H1 (cell line): ENCODE results near the gene ATP2B3. TPM values are rescaled to one million over a fixed set of nuclear protein-coding genes. Genes with fewer than 3 reads are reported as not detected.

ENCODE experiments used
- CTCF ChIA-PET: fragments of 300-600 bp; sonication (Branson Sonifier 250); formaldehyde crosslinking; loops from one replicate; lab custom pipeline; 2021; ENCODE audit not compliant: partially characterized antibody; lab: Charles Lee
- POLR2A ChIA-PET: fragments of 300-600 bp; sonication (Branson Sonifier 250); formaldehyde crosslinking; loops from one replicate; lab custom pipeline; 2021; ENCODE audit warnings: inconsistent platforms; ENCODE audit not compliant: partially characterized antibody; lab: Charles Lee
- DNase-seq, 2 experiments: peaks; one replicate each; pipeline versions ENCODE4 v3.0.0 to v3.0.0-alpha.2; 2010 to 2022; ENCODE audit warnings: low spot score in 2 of 2, low read depth in 1 of 2, mixed read lengths in 1 of 2
- FAIRE-seq: peaks from 2 replicates; lab custom pipeline; 2011; peaks lifted over from hg19 to GRCh38; lab: Jason Lieb, UNC
- H2AFZ ChIP-seq: 2 replicates; pipeline ENCODE4 v1.8.1; 2012; ENCODE audit warnings: low read length, inconsistent platforms
- H2AK5ac ChIP-seq: 2 replicates; pipeline ENCODE4 v1.6.1; 2013; ENCODE audit warnings: low read depth, low read length
- H2BK120ac ChIP-seq: replicated peaks from 2 replicates; pipeline ENCODE3; 2013; ENCODE audit warnings: low read depth, low read length, inconsistent platforms
- H2BK12ac ChIP-seq: 2 replicates; pipeline ENCODE4 v1.6.1; 2013; ENCODE audit warnings: low read depth, low read length
- H2BK15ac ChIP-seq: 2 replicates; pipeline ENCODE4 v1.6.1; 2013; ENCODE audit warnings: low read length
- H2BK20ac ChIP-seq: 2 replicates; pipeline ENCODE4 v1.6.1; 2013; ENCODE audit warnings: low read length
- H2BK5ac ChIP-seq: 2 replicates; pipeline ENCODE4 v1.6.1; 2013; ENCODE audit warnings: low read depth, low read length
- H3K14ac ChIP-seq: 2 replicates; pipeline ENCODE4 v1.6.1; 2013; ENCODE audit warnings: inconsistent platforms; ENCODE audit not compliant: insufficient read length
- H3K18ac ChIP-seq: 2 replicates; pipeline ENCODE4 v1.6.1; 2013; ENCODE audit warnings: low read length; ENCODE audit errors: extremely low read depth
- H3K23ac ChIP-seq: 2 replicates; pipeline ENCODE4 v1.6.1; 2013; ENCODE audit warnings: inconsistent platforms; ENCODE audit not compliant: insufficient read length
- H3K23me2 ChIP-seq: 2 replicates; pipeline ENCODE4 v1.6.1; 2013; ENCODE audit warnings: low read depth, low read length
- H3K27ac ChIP-seq: 2 replicates; pipeline ENCODE4 v1.6.1; 2011; ENCODE audit warnings: low read depth, low read length, inconsistent platforms
- H3K27me3 ChIP-seq, 4 experiments: replicated peaks in 1 of 4; 1 replicate in 1 of 4; 2 replicates in 3 of 4; pipeline versions ENCODE4 v1.6.1 to v1.8.1; 2011 to 2013; ENCODE audit warnings: low read length in 3 of 4, mild to moderate bottlenecking in 3 of 4, inconsistent platforms in 2 of 4, mixed read lengths in 2 of 4, moderate library complexity in 1 of 4; ENCODE audit not compliant: control insufficient read depth in 3 of 4, insufficient read depth in 3 of 4; ENCODE audit errors: extremely low read depth in 1 of 4
- H3K36me3 ChIP-seq, 4 experiments: 2 replicates each; pipeline versions ENCODE4 v1.6.1 to v1.8.1; 2011 to 2013; ENCODE audit warnings: mild to moderate bottlenecking in 4 of 4, low read length in 3 of 4, moderate library complexity in 2 of 4, control low read depth in 1 of 4, inconsistent platforms in 1 of 4; ENCODE audit not compliant: insufficient read depth in 4 of 4, control insufficient read depth in 2 of 4
- H3K4ac ChIP-seq: replicated peaks from 2 replicates; pipeline ENCODE3; 2013; ENCODE audit warnings: low read length, low read depth, mixed read lengths, inconsistent platforms; ENCODE audit not compliant: insufficient read length
- H3K4me1 ChIP-seq, 4 experiments: replicated peaks in 1 of 4; 1 replicate in 1 of 4; 2 replicates in 3 of 4; pipeline versions ENCODE4 v1.6.1 to v1.8.1; 2011 to 2013; ENCODE audit warnings: low read length in 3 of 4, inconsistent platforms in 2 of 4, mixed read lengths in 1 of 4; ENCODE audit not compliant: insufficient read depth in 4 of 4, control insufficient read depth in 3 of 4
- H3K4me2 ChIP-seq, 2 experiments: 2 replicates each; pipeline versions ENCODE4 v1.6.1 to v1.8.1; 2011 to 2013; ENCODE audit warnings: low read depth in 2 of 2, low read length in 2 of 2, control low read depth in 1 of 2, inconsistent platforms in 1 of 2, mild to moderate bottlenecking in 1 of 2; ENCODE audit not compliant: insufficient read depth in 1 of 2
- H3K4me3 ChIP-seq, 4 experiments: fragments of 200-600, 300-600 bp in 1 of 4; sonication (generic), shearing (Covaris generic), sonication (Bioruptor Twin) in 1 of 4; 2 replicates each; pipeline versions ENCODE4 v1.5.1 to v1.8.1; 2011 to 2016; ENCODE audit warnings: low read length in 4 of 4, low read depth in 3 of 4, control low read depth in 2 of 4, inconsistent platforms in 2 of 4, mild to moderate bottlenecking in 2 of 4, mixed read lengths in 1 of 4, moderate library complexity in 1 of 4; ENCODE audit not compliant: insufficient read depth in 2 of 4; ENCODE audit errors: extremely low read depth in 1 of 4
- H3K56ac ChIP-seq: replicated peaks from 2 replicates; pipeline ENCODE3; 2013; ENCODE audit warnings: low read depth, mild to moderate bottlenecking, mixed read lengths, low read length, inconsistent platforms; ENCODE audit not compliant: insufficient read length
- H3K79me1 ChIP-seq: 2 replicates; pipeline ENCODE4 v1.6.1; 2013; ENCODE audit warnings: low read depth, low read length, control low read depth
- H3K79me2 ChIP-seq, 2 experiments: 2 replicates each; pipeline versions ENCODE4 v1.6.1 to v1.8.1; 2012 to 2013; ENCODE audit warnings: low read length in 2 of 2, mild to moderate bottlenecking in 2 of 2, inconsistent platforms in 1 of 2; ENCODE audit not compliant: insufficient read depth in 2 of 2, control insufficient read depth in 1 of 2
- H3K9ac ChIP-seq, 4 experiments: replicated peaks in 1 of 4; 1 replicate in 1 of 4; 2 replicates in 3 of 4; pipeline versions ENCODE4 v1.6.1 to v1.8.1; 2011 to 2013; ENCODE audit warnings: low read depth in 3 of 4, low read length in 3 of 4, control low read depth in 2 of 4, mild to moderate bottlenecking in 2 of 4, moderate library complexity in 2 of 4, inconsistent platforms in 1 of 4; ENCODE audit errors: extremely low read depth in 1 of 4
- H3K9me3 ChIP-seq, 2 experiments: 2 replicates each; pipeline versions ENCODE4 v1.6.1 to v1.8.1; 2012 to 2013; ENCODE audit warnings: mild to moderate bottlenecking in 2 of 2, moderate library complexity in 2 of 2, control low read depth in 1 of 2, inconsistent platforms in 1 of 2, low read depth in 1 of 2, low read length in 1 of 2, mixed read lengths in 1 of 2; ENCODE audit not compliant: insufficient read depth in 2 of 2
- H4K20me1 ChIP-seq, 2 experiments: replicated peaks in 1 of 2; 2 replicates each; pipeline versions ENCODE3 to v1.8.1; 2011 to 2013; ENCODE audit warnings: inconsistent platforms in 2 of 2, low read length in 2 of 2, mild to moderate bottlenecking in 1 of 2; ENCODE audit not compliant: insufficient read depth in 2 of 2, control insufficient read depth in 1 of 2
- H4K5ac ChIP-seq: 2 replicates; pipeline ENCODE4 v1.6.1; 2013; ENCODE audit warnings: low read length, low read depth, mixed read lengths, inconsistent platforms; ENCODE audit not compliant: insufficient read length
- H4K8ac ChIP-seq: 2 replicates; pipeline ENCODE4 v1.8.0; 2013; ENCODE audit warnings: mild to moderate bottlenecking, moderate library complexity, low read length, inconsistent platforms; ENCODE audit not compliant: insufficient read depth; ENCODE audit errors: extremely low read depth
- H4K91ac ChIP-seq: replicated peaks from 2 replicates; pipeline ENCODE3; 2013; ENCODE audit warnings: low read length, mixed read lengths, inconsistent platforms; ENCODE audit not compliant: insufficient read length
- JUND ChIP-seq: IDR thresholded peaks from 2 replicates; pipeline ENCODE4 v1.6.1; 2011; ENCODE audit warnings: mild to moderate bottlenecking, improper control_type of control experiment, low read length
- NRF1 ChIP-seq: IDR thresholded peaks from 2 replicates; pipeline ENCODE4 v1.6.1; 2011; ENCODE audit warnings: mild to moderate bottlenecking, low read depth, low read length, improper control_type of control experiment
- SIX5 ChIP-seq: IDR thresholded peaks from 2 replicates; pipeline ENCODE4 v1.6.1; 2011; ENCODE audit warnings: mild to moderate bottlenecking, low read depth, low read length
- WGBS, 2 experiments: shearing (Covaris generic) in 1 of 2; methylation state at CpG; one replicate each; pipeline versions ENCODE4 v1.1.6 to v1.1.7; 2013 to 2015; ENCODE audit warnings: low lambda C conversion rate in 2 of 2, mixed read lengths in 2 of 2, inconsistent platforms in 1 of 2, low coverage in 1 of 2, missing lambda C conversion rate in 1 of 2; ENCODE audit not compliant: insufficient replicate concordance in 2 of 2, insufficient coverage in 1 of 2, insufficient read length in 1 of 2; ENCODE audit errors: extremely low coverage in 1 of 2, missing lambda C conversion rate in 1 of 2; 5-methylcytosine and 5-hydroxymethylcytosine counted together
- polyA plus RNA-seq, 7 experiments: library from polyadenylated mRNA; depleted of rRNA in 3 of 7; stranded (reverse) in 5 of 7; unstranded in 2 of 7; fragments of >200 nt in 5 of 7; fragments of 200-250 nt in 2 of 7; gene quantifications; 1 replicate in 5 of 7; 2 replicates in 1 of 7; 4 replicates in 1 of 7; pipeline versions ENCODE4 v1.2.1 to v1.2.3, GENCODE V29; 2011 to 2013; ENCODE audit warnings: missing spikeins in 2 of 7, mixed read lengths in 2 of 7
- total RNA-seq: library from RNA; stranded (reverse); fragmentation: NEBNext Ultra II Directional; extraction: Animal tissue kit (Norgen Biotek cat#: 25700); gene quantifications from 2 replicates; pipeline ENCODE4 v1.2.1, GENCODE V29; 2021

Gene ATP2B3
- total and polyA plus RNA-seq, 2 of the 8 experiments (the other 6 are each of a cell fraction or from before 2014, with no cell fraction given): 0.14 to 0.19 TPM

GRCh38 chrX:153525451-153525850 is 8.0 kb downstream of the ATP2B3 start:
- Histone ChIP-seq H2AK5ac (no peak overlapping the region), H3K27ac (no peak overlapping the region), H4K91ac (no peak overlapping the region), H3K56ac (no peak overlapping the region), H4K8ac (no peak overlapping the region), H3K4me2 (no peak overlapping the region), H3K4me3 (no peak overlapping the region), H3K27me3 (no peaks in the 10 kb centered on the region; a peak in 2 of 7 replicates), H3K9ac (no peak overlapping the region), H2BK20ac (no peak overlapping the region), H2BK120ac (no peak overlapping the region), H3K4ac (no peak overlapping the region), H2BK12ac (no peak overlapping the region), H3K9me3 (no peaks in the 10 kb centered on the region), H4K5ac (no peak overlapping the region), H2AFZ (no peak overlapping the region), H2BK5ac (no peak overlapping the region), H3K79me2 (no peaks in the 10 kb centered on the region), H2BK15ac (no peak overlapping the region), H3K79me1 (no peaks in the 10 kb centered on the region), H3K14ac (no peak overlapping the region), H3K23me2 (no peaks in the 10 kb centered on the region), H3K36me3 (no peaks in the 10 kb centered on the region), H4K20me1 (no peaks in the 10 kb centered on the region), H3K18ac (no peak overlapping the region), H3K4me1 (peaks cover 0 to 6% (median 0%) of the 10 kb centered on the region in 4 experiments; a peak in 1 of 7 replicates), H3K23ac (no peak overlapping the region)
- TF ChIP-seq SIX5 (no peak), JUND (no peak), NRF1 (no peak)
- WGBS, 2 experiments: 86% methylated on average over 4 of the region's 6 CpGs; no CpG with 5 or more reads in 1 of the 2 experiments
- CTCF ChIA-PET: no interaction called here
- no peak for DNase-seq
- FAIRE-seq: no peak
- POLR2A ChIA-PET: no interaction called here
